Vagina (tissue), 1 donor: ENCODE measurements around the gene DCAF8. TPM values are rescaled to one million over a fixed set of nuclear protein-coding genes. Genes with fewer than 3 reads are reported as not detected.

Experiments
- total RNA-seq: library from RNA; depleted of rRNA; stranded (reverse); fragments of >200 nt; gene quantifications from one replicate; pipeline ENCODE4 v1.2.3, GENCODE V29; 2016

Gene DCAF8
- total RNA-seq, 1 donor from 2014 or later = 145 TPM

Other genes with a start within 250 kb of the DCAF8 start
- 2.7 TPM for gene PIGM, start 230.6 kb downstream of the DCAF8 start, total RNA-seq
- gene KCNJ10, start 192.4 kb downstream of the DCAF8 start, total RNA-seq = not detected
- gene KCNJ9, start 181.0 kb downstream of the DCAF8 start, total RNA-seq = not detected
- 21.6 TPM for gene IGSF8, start 163.9 kb downstream of the DCAF8 start, total RNA-seq
- 11.0 TPM for gene ATP1A2, start 146.8 kb downstream of the DCAF8 start, total RNA-seq
- gene ATP1A4, start 110.9 kb downstream of the DCAF8 start, total RNA-seq = not detected
- gene CASQ1, start 72.0 kb downstream of the DCAF8 start, total RNA-seq = not detected
- 89.1 TPM for gene PEA15, start 57.2 kb downstream of the DCAF8 start, total RNA-seq
- 47.9 TPM for gene PEX19, start 22.6 kb upstream of the DCAF8 start, total RNA-seq
- gene COPA, start 80.7 kb upstream of the DCAF8 start, total RNA-seq = 106 TPM
- gene NCSTN, start 80.8 kb upstream of the DCAF8 start, total RNA-seq = 50.6 TPM
- gene NHLH1, start 104.5 kb upstream of the DCAF8 start, total RNA-seq = not detected
- 11.0 TPM for gene VANGL2, start 138.0 kb upstream of the DCAF8 start, total RNA-seq